NCI-H2227 treated with DMSO at 0.1 percent for 48 hours (cell line): ENCODE data around the gene ADIRF.
"Not testable (repeated sequence)": the region's sequence is repeated elsewhere in the genome, so short reads cannot be mapped to it uniquely, and the experiment has no call there.

Experiments
- DNase-seq: peaks from one replicate; lab custom pipeline; 2025; lab: John Stamatoyannopoulos, UW

Gene ADIRF

DNA sequence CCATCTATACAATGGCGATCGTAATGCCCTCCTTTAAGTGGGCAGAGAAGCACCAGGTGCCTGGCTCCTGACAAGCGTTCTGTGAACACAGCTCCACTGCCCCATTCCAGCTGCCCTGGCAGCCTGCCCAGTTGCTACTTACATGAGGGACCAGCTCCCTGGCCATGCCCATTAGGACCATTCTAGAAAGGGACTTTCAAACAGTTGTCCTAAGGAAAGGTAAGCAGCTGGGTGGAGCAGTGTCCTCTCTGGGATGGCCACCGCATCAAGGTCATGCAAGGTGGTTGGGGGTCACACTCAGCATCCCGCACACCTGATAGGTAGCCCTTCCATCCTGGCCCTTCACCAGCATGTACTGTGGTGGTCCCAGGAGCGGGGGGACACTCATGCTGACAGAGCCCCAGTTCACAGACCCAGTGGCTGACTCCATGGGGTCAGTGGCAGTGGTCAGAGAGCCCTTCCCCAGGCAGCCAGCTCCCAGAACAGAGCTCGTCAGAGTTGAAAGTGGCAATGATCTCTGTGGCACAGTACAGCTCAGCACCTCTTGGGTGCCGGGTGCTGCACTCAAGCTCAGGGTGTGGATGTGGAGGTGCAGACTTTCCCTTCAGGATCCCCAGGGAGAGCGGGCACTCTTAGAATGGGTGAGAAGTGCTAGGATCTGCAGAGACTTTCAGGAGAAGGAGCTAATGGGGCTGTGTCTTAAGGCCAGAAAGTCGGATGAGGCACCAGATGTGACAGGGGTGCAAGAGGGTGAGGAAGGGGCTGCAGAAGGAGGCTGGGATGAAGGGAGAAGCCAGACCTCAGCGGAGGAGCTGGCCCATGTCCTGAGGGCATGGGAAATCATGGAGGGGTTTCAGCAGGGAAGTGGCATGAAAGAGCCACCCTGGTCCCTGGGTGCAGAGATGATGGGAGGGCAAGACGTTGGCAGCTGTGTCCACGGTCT, 21.8 kb upstream of the ADIRF start:
- no peak for DNase-seq

DNA sequence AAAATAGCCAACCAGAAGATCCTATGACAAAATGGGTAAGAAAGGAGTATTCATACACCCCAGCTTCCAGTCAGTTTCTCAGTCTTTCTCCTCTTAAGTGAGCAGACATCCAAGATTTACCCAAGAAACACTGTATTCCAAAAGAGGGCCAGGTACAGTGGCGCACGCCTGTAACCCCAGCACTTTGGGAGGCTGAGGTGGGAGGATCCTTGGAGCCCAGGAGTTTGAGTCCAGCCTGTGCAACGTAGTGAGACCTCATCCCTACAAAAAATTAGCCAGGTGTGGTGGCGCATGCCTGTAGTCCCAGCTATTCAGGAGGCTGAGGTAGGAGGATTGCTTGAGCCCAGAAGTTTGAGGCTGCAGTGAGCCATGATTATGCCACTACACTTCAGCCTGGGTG, 20.5 kb upstream of the ADIRF start:
- DNase-seq: not testable (repeated sequence)

DNA sequence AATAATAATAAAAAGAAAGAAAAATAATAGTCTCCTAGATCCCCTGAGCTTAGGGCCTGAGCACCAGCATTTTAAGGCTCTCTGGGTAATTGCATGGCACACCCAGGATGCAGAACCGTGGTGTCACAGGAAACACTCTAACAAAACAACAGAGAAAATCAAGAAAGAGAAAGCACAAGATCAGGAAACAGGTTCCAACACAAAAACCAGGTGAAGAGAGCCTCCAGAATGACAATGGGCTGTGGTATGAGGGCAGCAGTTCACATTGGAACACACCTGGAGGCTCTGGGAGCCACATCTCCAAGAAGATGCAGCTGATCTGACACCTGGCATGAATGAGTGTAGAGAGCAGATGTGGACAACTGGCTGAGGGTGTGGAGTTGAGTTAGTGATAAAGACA, 17.9 kb upstream of the ADIRF start:
- no peak for DNase-seq

DNA sequence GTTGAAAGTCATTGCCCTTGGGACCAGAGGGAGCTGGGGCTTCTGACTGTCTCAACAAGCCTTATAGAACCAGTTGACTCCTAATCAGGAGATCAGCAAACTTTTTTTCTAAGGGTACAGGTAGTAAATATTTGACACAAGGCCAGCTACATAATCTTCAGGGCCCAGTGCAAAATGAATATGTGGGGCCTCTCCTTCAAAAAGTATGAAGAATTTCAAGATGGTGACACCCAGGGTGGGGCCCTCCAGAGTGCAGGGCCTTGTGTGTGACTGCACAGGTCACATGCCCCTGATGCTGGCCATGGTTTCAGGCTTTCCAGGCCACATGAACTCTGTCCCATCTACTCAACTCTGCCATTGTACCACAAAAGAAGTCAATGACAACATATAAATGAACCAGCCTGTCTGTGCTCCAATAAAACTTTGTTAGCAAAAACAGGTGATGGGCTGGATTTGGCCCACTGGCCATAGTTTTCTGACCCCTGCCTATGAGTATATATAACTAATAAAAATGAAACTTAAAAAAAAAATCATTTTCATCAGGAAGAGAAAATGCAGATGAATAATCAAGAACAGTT, 17.0 kb upstream of the ADIRF start:
- DNase-seq: no peak

DNA sequence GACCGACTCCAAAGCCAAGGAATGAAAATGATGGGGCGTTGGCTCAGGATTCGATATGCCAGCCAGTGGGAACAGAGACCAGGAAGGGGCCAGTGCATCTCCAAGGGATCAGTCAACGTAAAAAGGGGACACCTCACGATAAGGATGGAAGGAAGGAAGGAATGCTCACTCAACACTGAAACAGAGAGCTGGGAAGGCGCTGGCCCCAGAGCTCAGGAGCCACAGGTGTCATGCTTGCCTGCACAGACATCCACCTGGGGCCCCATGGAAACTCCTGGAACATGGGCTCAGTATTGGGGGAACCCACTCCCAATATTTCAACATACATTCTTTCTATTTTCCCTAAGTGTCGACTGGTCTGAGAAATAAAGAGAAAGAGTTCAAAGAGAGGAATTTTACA, 16.2 kb upstream of the ADIRF start:
- no peak for DNase-seq

DNA sequence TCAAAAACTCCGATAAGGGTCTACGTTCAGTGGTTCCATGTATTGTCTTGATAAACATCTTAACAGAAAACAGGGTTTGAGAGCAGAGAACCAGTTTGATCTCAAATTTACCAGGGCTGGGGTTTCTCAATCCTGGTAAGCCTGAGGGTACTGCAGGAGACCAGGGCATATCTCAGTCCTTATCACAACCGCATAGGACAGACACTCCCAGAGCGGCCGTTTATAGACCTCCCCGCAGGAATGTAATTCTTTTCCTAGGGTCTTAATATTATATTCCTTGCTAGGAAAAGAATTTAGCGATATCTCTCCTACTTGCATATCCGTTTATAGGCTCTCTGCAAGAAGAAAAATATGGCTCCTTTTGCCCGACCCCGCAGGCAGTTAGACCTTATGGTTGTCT, 15.6 kb upstream of the ADIRF start:
- not testable (repeated sequence) for DNase-seq

DNA sequence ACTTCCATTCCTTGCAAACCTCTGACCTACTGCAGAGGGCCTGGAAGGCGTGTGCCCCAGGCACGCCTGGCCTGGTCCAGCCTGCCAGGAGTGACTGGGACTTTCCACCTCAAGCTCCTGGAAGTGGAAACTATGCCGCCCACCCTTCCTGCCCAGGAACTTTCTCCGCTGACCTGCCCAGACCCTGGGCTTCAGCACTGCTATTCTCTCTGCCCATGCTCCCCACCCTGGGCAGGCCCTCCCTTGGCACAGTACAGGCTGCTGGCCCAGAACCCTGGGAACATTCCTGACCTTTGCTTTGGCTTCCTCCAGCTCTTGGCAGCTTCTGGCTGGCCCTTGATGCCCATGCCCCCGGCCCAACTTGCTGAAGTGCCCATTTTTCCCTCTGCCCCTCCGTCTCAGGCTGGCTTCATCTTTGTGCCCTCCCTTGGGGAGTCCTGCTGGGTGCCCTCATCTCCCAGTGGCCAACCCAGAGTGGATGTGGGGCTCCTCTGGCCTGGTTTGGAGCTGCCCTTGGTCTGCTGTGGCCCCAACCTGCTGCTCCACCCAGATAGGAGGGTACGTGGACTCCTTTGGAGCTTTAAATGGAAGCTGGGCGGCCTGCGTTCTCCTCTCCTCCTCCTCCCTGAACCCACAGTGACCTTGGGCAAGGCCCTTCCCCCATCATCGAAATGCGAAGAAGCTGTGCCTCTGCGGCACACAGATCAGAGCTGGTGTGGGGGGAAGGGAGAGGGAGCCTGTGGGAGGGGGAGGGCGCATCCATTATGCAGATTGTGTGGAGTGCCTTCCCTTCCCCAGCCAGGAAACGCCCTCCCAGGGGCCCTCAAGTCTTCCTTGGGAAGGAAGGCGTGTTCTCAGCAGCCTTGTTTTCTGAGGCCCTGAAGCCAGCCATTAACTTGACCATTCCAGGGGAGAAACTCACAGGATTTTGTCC, 14.3 kb upstream of the ADIRF start:
- DNase-seq: peak; percentile 75

DNA sequence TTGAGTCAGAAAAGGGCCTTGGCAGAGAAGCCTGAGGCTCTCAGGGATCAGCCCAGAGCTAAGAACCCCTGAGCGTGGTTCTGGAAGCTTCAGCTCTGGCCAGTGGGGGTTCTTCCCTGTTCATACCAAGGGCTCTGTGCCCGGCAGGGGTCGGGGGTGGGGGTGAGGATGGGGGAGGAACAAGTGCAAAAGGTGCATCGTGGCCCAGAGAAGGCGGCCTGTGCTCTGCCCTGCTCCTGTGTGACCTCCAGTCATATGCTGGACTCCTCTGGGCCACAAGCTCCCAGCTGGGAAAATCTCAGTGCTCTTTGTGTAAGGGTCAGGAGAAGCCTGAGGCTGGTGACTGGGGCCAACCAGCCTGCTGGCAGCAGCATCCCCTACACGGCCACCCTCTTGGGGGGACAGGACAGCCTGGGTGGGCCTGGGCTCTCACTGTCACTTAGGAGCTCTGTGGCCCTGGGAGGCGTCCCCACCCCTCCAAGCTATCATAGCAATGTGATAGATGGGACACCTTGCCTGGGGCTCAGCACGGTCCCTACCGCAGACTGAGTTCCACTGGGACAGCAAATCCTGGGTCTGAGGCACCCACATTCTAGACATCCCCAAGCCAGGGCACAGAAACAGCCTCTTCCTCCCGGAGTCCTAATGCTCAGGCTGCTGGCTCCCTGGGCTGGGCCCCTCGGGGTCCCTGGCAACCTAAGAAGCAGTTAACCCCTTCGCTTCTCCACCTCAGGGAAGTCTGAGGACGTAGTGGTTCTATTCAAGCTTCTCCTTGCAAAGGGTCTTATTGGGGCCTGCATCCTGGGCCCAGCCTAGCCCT, 13.4 kb upstream of the ADIRF start:
- no peak for DNase-seq

DNA sequence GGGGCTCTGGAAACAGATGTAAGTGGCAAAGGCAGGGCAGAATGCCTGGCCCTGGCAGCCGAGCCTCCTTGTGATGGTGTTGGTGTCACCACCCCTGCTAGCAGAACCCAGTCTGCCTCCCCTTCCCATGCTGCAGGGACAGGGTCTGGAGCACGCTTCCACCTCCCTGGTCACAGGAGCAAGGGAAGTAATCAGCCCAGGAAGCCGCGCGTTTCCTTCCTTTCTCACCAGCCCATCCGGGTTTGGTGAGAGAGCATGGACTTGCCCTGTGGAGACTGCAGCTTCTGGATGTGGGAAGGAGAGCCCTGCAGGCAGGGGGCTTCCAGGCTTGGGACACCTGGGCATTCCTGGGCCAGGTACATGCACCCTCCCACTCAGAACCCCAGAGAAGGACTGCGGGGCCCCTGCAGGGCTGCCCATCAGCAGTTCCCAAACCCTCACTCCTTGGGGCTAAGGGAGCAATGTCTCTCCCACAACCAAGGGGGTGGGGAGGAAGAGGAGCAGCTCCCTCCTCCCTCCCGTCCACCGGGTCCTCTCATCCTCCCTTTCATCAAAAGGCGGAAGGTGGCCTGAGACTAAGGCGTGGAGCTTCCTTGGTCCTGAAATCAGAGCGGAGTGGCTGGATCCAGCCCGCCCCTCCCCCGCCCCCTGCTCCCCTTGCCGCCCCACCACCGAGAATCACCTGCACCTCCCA, 12.6 kb upstream of the ADIRF start:
- DNase-seq: no peak

DNA sequence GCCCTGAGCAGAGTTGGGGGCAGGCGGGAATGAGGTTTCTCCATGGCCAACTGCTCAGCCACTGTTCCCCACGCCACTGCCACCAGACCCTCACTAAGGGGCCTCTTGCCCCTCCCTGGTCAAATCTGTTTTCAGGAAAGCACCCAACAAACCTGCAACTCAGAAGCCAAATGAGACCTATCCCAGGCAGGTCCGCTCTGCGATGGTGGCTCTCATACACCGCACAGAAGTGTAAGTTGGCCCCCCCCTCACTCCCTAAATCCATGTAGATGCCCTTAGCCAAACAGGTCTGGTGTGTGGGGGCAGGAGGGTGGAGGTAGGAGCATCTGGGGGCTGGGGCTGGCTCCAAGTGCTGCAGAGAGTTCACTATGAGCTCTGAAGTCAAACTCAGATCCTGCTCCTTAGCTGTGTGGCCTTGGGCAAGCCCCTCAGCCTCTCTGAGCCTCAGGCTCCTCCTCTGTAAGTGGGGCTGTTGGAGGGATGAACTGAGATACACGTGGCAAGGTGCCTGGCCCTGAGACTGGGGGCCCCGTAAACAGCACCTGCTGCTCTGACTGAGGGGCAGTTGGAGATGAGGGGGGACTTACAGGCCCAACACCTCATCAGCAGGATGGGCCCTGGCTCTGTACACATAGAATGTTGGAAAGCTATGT, 12.0 kb upstream of the ADIRF start:
- DNase-seq: no peak

DNA sequence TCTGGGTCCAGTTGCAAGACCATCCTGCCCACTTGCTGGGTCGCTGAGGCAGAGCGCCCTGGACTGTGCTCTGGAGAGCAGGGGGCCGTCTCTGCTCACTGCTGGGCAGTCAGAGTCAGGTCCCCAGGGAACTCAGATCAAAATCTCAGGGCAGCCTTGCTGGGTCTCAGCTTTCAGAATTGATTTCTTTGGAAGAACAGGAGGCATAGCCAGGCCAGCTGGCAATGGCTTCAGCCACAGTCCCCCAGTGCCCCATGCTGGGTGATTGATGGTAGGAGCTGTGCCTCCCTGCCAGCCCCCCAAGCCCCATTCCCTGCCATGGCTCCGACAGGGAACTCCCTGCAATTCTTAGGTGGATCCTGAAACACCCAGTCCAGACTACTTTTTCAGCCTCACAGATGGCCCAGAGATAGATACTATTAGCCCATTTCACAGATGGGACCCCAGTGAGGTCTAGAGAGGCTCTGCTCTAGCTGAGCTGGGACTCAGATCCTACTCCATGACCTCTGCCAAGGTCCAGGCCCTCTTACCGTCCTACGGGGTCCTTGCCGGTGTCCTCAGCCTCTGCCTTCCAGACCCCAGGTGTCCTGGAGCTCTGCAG, 11.3 kb upstream of the ADIRF start:
- DNase-seq: no peak

DNA sequence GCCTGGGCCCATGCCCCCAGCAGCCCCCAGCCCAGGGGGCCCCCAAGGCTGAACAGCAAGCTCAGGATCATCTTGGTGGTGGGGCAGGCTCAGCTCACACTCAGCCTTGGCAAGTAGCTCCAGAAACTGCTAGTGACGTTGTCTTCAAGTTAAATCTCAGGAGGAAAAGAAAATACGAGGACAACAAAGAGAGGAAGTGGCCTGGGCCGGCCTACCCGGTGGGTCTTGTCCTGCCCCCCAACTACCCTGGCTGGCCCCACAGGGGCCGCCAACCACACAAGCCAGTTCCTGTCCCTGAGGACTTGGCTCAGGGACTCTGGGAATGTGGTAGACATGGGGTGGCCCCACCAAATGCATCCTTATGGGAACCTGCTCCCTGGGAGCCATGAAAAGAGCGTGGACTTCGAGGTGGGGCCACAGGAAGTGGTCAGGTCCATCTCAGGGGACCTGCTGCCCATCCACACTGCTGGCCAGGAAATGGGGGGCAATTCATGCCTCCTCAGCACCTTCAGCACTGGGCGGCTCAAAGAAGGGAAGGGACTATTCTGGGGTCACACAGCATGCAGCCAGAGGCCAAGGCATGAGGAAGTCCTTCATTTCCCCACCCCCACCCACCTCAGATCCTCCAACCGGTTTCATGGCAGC, 10.7 kb upstream of the ADIRF start, which contains the start of gene MMRN2:
Gene MMRN2, minus strand, starts transcription at position 145 of the 645 bp plus-strand sequence. Its CDS starts 74 bp downstream, at position 71.
- no peak for DNase-seq

DNA sequence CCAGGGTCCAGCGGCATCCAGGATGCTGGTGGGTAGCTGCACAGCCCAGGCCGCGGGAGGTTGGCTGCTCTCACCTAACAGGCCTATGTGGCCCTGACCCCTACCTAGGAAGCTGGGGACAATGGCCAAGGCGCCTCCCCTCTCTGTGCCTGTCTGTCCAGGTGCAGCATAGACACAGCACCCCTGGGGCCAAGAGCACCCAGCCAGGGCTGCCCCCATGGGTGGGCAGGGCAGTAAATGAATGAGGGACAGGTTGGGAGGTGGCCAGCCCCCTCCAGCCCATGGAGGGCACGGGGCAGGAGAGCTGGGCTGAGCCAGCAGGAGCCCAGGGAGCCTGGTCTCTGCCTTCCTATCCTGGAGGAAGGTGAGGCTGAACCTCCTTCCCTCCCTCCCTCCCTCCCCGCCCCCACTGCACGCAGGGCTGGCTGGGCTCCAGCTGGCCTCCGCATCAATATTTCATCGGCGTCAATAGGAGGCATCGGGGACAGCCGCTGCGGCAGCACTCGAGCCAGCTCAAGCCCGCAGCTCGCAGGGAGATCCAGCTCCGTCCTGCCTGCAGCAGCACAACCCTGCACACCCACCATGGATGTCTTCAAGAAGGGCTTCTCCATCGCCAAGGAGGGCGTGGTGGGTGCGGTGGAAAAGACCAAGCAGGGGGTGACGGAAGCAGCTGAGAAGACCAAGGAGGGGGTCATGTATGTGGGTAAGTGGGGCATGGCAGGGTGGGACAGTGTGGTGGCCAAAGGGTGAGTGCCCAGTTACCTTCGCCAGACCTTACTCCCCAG, 10.0 kb upstream of the ADIRF start, which contains the start of gene SNCG:
Gene SNCG, plus strand, starts transcription at position 484 of the 785 bp plus-strand sequence. Its CDS starts 99 bp downstream, at position 583.
- DNase-seq: peak; percentile 29

DNA sequence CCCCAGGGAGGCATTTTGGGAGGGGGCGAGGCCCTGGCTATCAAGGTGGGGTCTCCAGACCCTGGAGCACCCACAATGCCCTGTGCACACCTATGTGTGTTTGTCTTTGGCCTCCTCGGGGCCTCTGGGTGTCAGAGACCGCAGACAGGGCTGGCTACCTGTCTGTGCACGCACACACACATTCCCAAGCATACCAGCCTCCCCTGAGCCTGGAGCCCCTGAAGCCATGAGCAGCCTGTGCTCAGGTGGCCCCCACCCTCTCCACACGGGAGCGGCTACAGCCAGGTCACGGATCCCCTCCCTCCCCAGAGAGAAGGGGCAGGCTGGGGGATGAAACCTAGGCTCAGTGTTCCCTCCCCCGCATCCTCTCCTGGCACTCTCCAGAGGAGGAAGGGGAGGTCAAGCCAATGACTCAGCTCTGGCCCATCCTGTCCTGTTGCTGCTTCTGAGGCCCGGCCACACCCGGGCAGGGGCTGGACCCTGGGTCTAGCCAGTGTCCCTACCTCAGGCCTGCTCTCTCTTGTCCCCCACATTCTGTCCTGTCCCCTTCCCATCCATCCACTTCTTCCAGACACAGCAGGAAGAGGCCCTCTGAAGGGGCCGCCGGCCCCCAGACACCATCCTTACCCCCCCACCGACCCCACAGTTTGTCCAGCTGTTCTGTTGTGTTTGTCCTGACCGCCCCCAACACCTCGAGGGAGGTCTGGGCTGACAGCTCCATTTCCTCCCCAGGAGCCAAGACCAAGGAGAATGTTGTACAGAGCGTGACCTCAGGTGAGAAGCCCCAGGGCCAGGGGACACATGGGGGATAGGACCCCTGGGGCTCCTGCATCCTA, 9.2 kb upstream of the ADIRF start:
- no peak for DNase-seq

DNA sequence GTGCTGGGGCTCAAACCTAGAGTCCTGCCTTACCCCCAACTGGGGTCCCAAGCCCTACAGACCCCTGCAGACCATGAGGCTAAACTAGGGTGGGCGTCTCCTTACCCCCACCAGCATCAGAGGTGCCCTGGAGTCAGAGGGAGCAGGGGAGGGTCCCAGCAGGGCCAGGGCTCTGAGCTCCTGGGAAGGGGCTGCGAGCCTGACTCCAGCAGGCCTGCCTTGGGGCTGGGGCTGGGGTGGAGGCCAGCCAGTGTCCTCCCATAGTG, 8.6 kb upstream of the ADIRF start:
- no peak for DNase-seq

DNA sequence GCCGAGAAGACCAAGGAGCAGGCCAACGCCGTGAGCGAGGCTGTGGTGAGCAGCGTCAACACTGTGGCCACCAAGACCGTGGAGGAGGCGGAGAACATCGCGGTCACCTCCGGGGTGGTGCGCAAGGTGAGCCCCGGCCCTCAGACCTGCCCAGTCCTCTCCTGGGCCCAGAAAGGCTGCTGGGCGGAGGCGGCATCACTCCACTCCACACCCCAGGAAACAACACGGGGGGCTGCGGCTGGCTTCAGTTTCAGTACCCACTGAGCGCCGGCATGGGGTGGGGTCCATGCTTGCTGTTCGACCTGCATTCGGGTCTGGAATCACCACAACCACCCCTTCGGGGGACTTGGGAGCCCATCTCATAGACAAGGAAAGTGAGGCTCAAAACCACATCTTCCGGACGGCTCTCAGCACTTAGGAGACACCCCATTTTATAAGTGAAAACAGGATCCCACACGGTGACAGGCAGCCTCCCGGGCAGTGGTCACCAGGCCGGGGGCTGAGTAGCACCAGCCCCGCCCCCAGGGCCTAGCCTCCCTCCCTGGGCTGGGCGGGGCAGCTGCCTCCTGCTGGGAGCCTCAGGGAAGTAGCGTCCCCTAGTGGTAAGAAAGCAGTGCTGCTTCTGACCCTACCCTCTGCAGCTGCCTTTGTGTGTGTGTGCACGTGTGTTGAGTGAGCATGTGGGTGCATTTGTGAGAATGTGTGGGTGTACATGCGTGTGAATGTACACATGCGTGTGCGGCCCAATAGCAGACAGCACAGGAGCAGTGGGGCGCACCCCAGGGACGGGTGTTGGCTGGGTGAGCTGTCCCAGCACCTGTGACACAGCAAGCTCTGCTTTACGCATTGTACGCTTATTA, 8.0 kb upstream of the ADIRF start:
- DNase-seq: no peak
